IMR-90 (cell line): ENCODE measurements around the gene CNPY1. TPM values are rescaled to one million over a fixed set of nuclear protein-coding genes. Genes with fewer than 3 reads are reported as not detected.

ENCODE experiments used
- ATAC-seq: fragments of 200-7000 bp; cut with Tn5 transposase; 2 replicates; pipeline ENCODE4 v1.9.1; 2020; ENCODE audit warnings: low read depth, mild to moderate bottlenecking, moderate library complexity
- BruUV-seq: library from RNA; stranded (reverse); fragments of 400-500 nt; replicated peaks from 2 replicates; lab custom pipeline; 2021; lab: Mats Ljungman, UMichigan
- CTCF ChIA-PET: fragments of 300-600 bp; formaldehyde crosslinking; extraction: SDS; loops from one replicate; lab custom pipeline; 2021; ENCODE audit warnings: antibody characterized with exemption; lab: Yijun Ruan, JAX
- POLR2A ChIA-PET: fragments of 300-600 bp; sonication (Branson Sonifier 250); formaldehyde crosslinking; loops from one replicate; lab custom pipeline; 2022; ENCODE audit warnings: antibody characterized with exemption; ENCODE audit not compliant: unreplicated experiment; lab: Charles Lee
- DNase-seq: peaks from one replicate; pipeline ENCODE4 v3.0.0; 2013
- H2AFZ ChIP-seq: replicated peaks from 2 replicates; pipeline ENCODE3; 2013; ENCODE audit warnings: low read length, mild to moderate bottlenecking; ENCODE audit not compliant: poor library complexity
- H2AK5ac ChIP-seq: 2 replicates; pipeline ENCODE4 v1.6.1; 2013; ENCODE audit warnings: low read depth, low read length, inconsistent platforms
- H2AK9ac ChIP-seq: replicated peaks from 2 replicates; pipeline ENCODE3; 2013; ENCODE audit warnings: mild to moderate bottlenecking, low read depth, low read length, moderate library complexity; ENCODE audit not compliant: poor library complexity
- H2BK120ac ChIP-seq: 2 replicates; pipeline ENCODE4 v1.6.1; 2013; ENCODE audit warnings: low read depth, low read length, inconsistent platforms
- H2BK15ac ChIP-seq: 3 replicates; pipeline ENCODE4 v1.6.1; 2013; ENCODE audit warnings: low read depth, low read length, inconsistent platforms
- H2BK20ac ChIP-seq: 2 replicates; pipeline ENCODE4 v1.6.1; 2013; ENCODE audit warnings: low read depth, mild to moderate bottlenecking, inconsistent platforms, low read length, moderate library complexity
- H2BK5ac ChIP-seq: 2 replicates; pipeline ENCODE4 v1.6.1; 2013; ENCODE audit warnings: mild to moderate bottlenecking, low read depth, low read length, inconsistent platforms; ENCODE audit not compliant: poor library complexity, severe bottlenecking
- H3K14ac ChIP-seq: replicated peaks from 2 replicates; pipeline ENCODE4 v1.6.1; 2013; ENCODE audit warnings: low read depth, low read length, inconsistent platforms
- H3K18ac ChIP-seq: 2 replicates; pipeline ENCODE4 v1.6.1; 2013; ENCODE audit warnings: low read depth, low read length, control low read depth
- H3K23ac ChIP-seq: 2 replicates; pipeline ENCODE4 v1.6.1; 2013; ENCODE audit warnings: low read depth, low read length, inconsistent platforms
- H3K27ac ChIP-seq: 2 replicates; pipeline ENCODE4 v1.5.1; 2013; ENCODE audit warnings: mild to moderate bottlenecking, control low read depth, low read length; ENCODE audit not compliant: insufficient read depth
- H3K27me3 ChIP-seq: 2 replicates; pipeline ENCODE4 v1.6.1; 2013; ENCODE audit warnings: low read length; ENCODE audit not compliant: control insufficient read depth, insufficient read depth
- H3K36me3 ChIP-seq: 2 replicates; pipeline ENCODE4 v1.6.1; 2013; ENCODE audit warnings: low read length, mixed read lengths; ENCODE audit not compliant: control insufficient read depth, insufficient read depth
- H3K4ac ChIP-seq: 2 replicates; pipeline ENCODE4 v1.6.1; 2013; ENCODE audit warnings: low read depth, low read length, inconsistent platforms
- H3K4me1 ChIP-seq: 2 replicates; pipeline ENCODE4 v1.6.1; 2013; ENCODE audit warnings: low read length, mixed read lengths; ENCODE audit not compliant: control insufficient read depth, insufficient read depth
- H3K4me2 ChIP-seq: 2 replicates; pipeline ENCODE4 v1.6.1; 2013; ENCODE audit warnings: low read depth, mild to moderate bottlenecking, control low read depth, low read length, moderate library complexity
- H3K4me3 ChIP-seq: 2 replicates; pipeline ENCODE4 v1.5.1; 2013; ENCODE audit warnings: low read depth, mild to moderate bottlenecking, control low read depth, low read length, moderate library complexity; ENCODE audit not compliant: insufficient read depth
- H3K56ac ChIP-seq: 2 replicates; pipeline ENCODE4 v1.6.1; 2013; ENCODE audit warnings: low read length, inconsistent platforms; ENCODE audit not compliant: insufficient read depth; ENCODE audit errors: extremely low read depth
- H3K79me1 ChIP-seq, 2 experiments: 2 replicates each; pipeline ENCODE4 v1.6.1; 2013; ENCODE audit warnings: low read length in 2 of 2, inconsistent platforms in 1 of 2, low read depth in 1 of 2
- H3K9ac ChIP-seq: 2 replicates; pipeline ENCODE4 v1.6.1; 2013; ENCODE audit warnings: low read depth, low read length, control low read depth
- H3K9me1 ChIP-seq: 2 replicates; pipeline ENCODE4 v1.6.1; 2013; ENCODE audit warnings: low read length, inconsistent platforms; ENCODE audit not compliant: insufficient read depth
- H3K9me3 ChIP-seq: 2 replicates; pipeline ENCODE4 v1.6.1; 2013; ENCODE audit warnings: low read length; ENCODE audit not compliant: control insufficient read depth, insufficient read depth
- H4K20me1 ChIP-seq: 2 replicates; pipeline ENCODE4 v1.6.1; 2013; ENCODE audit warnings: low read length, inconsistent platforms; ENCODE audit not compliant: insufficient read depth
- H4K5ac ChIP-seq: 2 replicates; pipeline ENCODE4 v1.6.1; 2013; ENCODE audit warnings: mild to moderate bottlenecking, low read depth, low read length, control low read depth
- H4K8ac ChIP-seq, 2 experiments: 2 replicates each; pipeline ENCODE4 v1.6.1; 2013; ENCODE audit warnings: low read depth in 2 of 2, low read length in 2 of 2, control low read depth in 1 of 2, inconsistent platforms in 1 of 2
- H4K91ac ChIP-seq: 2 replicates; pipeline ENCODE4 v1.6.1; 2013; ENCODE audit warnings: low read depth, low read length, inconsistent platforms; ENCODE audit not compliant: insufficient read depth
- CEBPB ChIP-seq: IDR thresholded peaks from 2 replicates; pipeline ENCODE4 v1.6.1; 2012; ENCODE audit warnings: low read depth, low read length, improper control_type of control experiment
- CHD1 ChIP-seq: IDR thresholded peaks from 2 replicates; pipeline ENCODE4 v1.6.1; 2012; ENCODE audit warnings: low read depth, low read length, improper control_type of control experiment
- FOS ChIP-seq: fragments of 150-350 bp; IDR thresholded peaks from 2 replicates; pipeline ENCODE4 v1.6.1; 2016; ENCODE audit warnings: low read depth, low read length
- MAFK ChIP-seq: IDR thresholded peaks from 2 replicates; pipeline ENCODE4 v1.6.1; 2012; ENCODE audit warnings: low read depth, low read length, improper control_type of control experiment
- MXI1 ChIP-seq: IDR thresholded peaks from 2 replicates; pipeline ENCODE4 v1.6.1; 2012; ENCODE audit warnings: low read depth, mild to moderate bottlenecking, low read length, moderate library complexity, borderline replicate concordance
- POLR2A ChIP-seq: IDR thresholded peaks from 2 replicates; pipeline ENCODE4 v1.6.1; 2012; ENCODE audit warnings: mild to moderate bottlenecking, low read depth, low read length
- SMC3 ChIP-seq: fragments of 150-350 bp; IDR thresholded peaks from 2 replicates; pipeline ENCODE4 v1.6.1; 2016; ENCODE audit warnings: low read depth, mild to moderate bottlenecking, antibody characterized with exemption, low read length, moderate library complexity
- USF2 ChIP-seq: fragments of 150-350 bp; IDR thresholded peaks from 2 replicates; pipeline ENCODE4 v1.6.1; 2017; ENCODE audit warnings: mild to moderate bottlenecking, antibody characterized with exemption, low read length, low read depth
- WGBS, 2 experiments: methylation state at CpG; one replicate each; pipeline versions ENCODE4 v1.1.5 to v1.1.7; 2013; ENCODE audit warnings: missing lambda C conversion rate in 2 of 2; ENCODE audit not compliant: insufficient read length in 1 of 2; ENCODE audit errors: extremely low coverage in 2 of 2; 5-methylcytosine and 5-hydroxymethylcytosine counted together
- dilution Hi-C: fragments of 300-500 bp; cut with HindIII; formaldehyde crosslinking; loops from one replicate; pipeline ENCODE4 v1.14.3; 2018; ENCODE audit warnings: low sequenced_read_pairs; ENCODE audit not compliant: unreplicated experiment
- in situ Hi-C: fragments of 300-500 bp; cut with MboI; formaldehyde crosslinking; loops from 3 replicates; pipeline ENCODE4 v1.14.3; 2019; ENCODE audit warnings: low sequenced_read_pairs, inconsistent platforms, mixed read lengths
- intact Hi-C: fragments of 100-400 bp; cut with micrococcal nuclease; formaldehyde crosslinking; loops from 2 replicates; pipeline ENCODE4 v1.10.0; 2022
- polyA plus RNA-seq, 3 experiments: library from polyadenylated mRNA; depleted of rRNA; stranded (reverse); fragments of >200 nt; gene quantifications; 2 replicates each; pipeline ENCODE4 v1.2.3, GENCODE V29; 2012; ENCODE audit warnings: low replicate concordance in 1 of 3
- total RNA-seq: library from RNA; depleted of rRNA; stranded (reverse); fragments of >200 nt; gene quantifications from 2 replicates; pipeline ENCODE4 v1.2.3, GENCODE V29; 2012

Gene CNPY1
- total and polyA plus RNA-seq, 2 of the 4 experiments (the other 2 are of a cell fraction): not detected

GRCh38 chr7:155576416-155576815, 30.1 kb upstream of the CNPY1 start:
- no peak overlapping the region for H3K23ac ChIP-seq
- H3K27ac ChIP-seq: no peak overlapping the region
- TF ChIP-seq POLR2A: no peak
- TF ChIP-seq MXI1: no peak
- TF ChIP-seq CEBPB: no peak
- no peak for TF ChIP-seq SMC3
- no peak for TF ChIP-seq USF2
- TF ChIP-seq CHD1: no peak
- no peak for TF ChIP-seq MAFK
- no peak for TF ChIP-seq FOS
- no peak overlapping the region for H4K91ac ChIP-seq
- H3K4me2 ChIP-seq: no peak overlapping the region
- dilution Hi-C loops: no loop called here
- no peak overlapping the region for H2BK15ac ChIP-seq
- no peak overlapping the region for H3K18ac ChIP-seq
- H3K79me1 ChIP-seq: no peaks in the 10 kb centered on the region
- in situ Hi-C loops: no loop called here
- H2AFZ ChIP-seq: no peak overlapping the region
- H4K20me1 ChIP-seq: no peaks in the 10 kb centered on the region; the same call in 1 of the 2 replicates
- H2BK20ac ChIP-seq: no peak overlapping the region
- POLR2A ChIA-PET: no interaction called here
- H3K56ac ChIP-seq: no peak overlapping the region
- no TSS peak for BruUV-seq
- no peak overlapping the region for H2BK5ac ChIP-seq
- intact Hi-C loops: no loop called here
- H3K4me3 ChIP-seq: no peak overlapping the region
- DNase-seq (no peak), ATAC-seq (no peak)
- H3K9me1 ChIP-seq: no peaks in the 10 kb centered on the region
- no peaks in the 10 kb centered on the region; the same call in 1 of the 2 replicates for H3K27me3 ChIP-seq
- WGBS, 2 experiments: 37% methylated on average over 2 of the region's 20 CpGs; no CpG with 5 or more reads in 1 of the 2 experiments
- CTCF ChIA-PET: no interaction called here
- H3K9ac ChIP-seq: no peak overlapping the region
- no peak overlapping the region for H2AK5ac ChIP-seq
- no peaks in the 10 kb centered on the region for H3K4me1 ChIP-seq
- no peak overlapping the region for H3K14ac ChIP-seq
- no peak overlapping the region for H4K5ac ChIP-seq
- no peak overlapping the region for H2AK9ac ChIP-seq
- H3K4ac ChIP-seq: no peak overlapping the region
- no peaks in the 10 kb centered on the region for H3K9me3 ChIP-seq
- no peaks in the 10 kb centered on the region for H3K36me3 ChIP-seq
- H2BK120ac ChIP-seq: no peak overlapping the region
- H4K8ac ChIP-seq: no peak overlapping the region
